T-helper 1 cell (primary cell): ENCODE results near the gene LGMN.

Source experiments
- DNase-seq, 5 donors: peaks; one replicate each; pipeline ENCODE4 v3.0.0-alpha.2; 2012 to 2020

The LGMN gene

DNA sequence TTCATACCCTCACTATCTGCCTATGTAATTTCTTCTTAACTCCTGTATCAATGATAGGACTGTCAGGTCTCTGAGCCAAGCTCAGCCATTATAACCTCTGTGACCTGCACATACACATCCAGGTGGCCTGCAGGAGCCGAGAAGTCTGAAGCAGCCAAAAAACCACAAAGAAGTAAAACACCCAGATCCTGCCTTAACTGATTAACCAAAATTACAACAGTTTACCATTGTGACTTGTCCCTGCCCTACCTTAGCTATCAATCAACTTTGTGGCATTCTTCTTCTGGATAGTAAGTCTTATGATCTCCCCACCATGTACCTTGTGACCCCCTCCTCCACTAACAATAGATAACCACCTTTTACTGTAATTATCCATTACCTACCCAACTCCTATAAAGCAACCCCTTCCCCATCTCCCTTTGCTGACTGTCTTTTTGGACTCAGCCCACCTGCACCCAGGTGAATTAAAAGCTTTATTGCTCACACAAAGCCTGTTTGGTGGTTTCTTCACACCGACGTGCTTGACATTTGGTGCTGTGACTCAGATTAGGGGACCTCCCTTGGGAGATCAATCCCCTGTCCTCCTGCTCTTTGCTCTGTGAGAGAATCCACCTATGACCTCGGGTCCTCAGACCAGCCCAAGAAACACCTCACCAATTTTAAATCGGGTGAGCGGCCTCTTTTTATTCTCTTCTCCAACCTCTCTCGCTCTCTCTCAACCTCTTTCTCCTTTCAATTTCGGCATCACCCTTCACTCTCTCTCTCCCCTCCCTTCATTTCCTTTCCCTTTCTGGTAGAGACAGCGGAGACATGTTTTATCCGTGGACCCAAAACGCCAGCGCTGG, 11.5 kb upstream of the LGMN start:
- DNase-seq = no peak

GRCh38 chr14:92759300-92759678, 10.9 kb upstream of the LGMN start:
- no peak for DNase-seq

GRCh38 chr14:92756446-92756845, 8.0 kb upstream of the LGMN start:
- no peak for DNase-seq

GRCh38 chr14:92755495-92755894, 7.1 kb upstream of the LGMN start:
- DNase-seq = no peak

DNA sequence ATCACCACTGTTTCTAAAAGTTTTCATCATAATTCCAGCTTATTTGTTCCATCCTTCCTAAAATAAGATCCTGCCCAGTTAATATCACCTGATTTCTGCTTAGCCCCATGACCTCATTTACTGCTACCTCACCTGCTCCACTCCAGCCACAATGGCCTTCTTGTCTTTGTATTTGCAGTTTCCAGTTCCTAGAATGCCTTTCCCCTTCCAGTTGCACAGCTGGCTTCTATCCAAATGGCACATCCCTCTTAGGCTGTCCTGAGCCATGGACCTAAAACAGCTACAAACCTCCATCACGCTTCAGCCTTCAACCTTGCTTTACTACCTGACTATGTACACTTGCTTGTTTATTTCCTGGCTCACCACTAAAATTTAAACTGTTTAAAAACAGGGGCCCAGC, 6.5 kb upstream of the LGMN start:
- no peak for DNase-seq

- DNase-seq = no peak
These were observed 4.8 kb upstream of the LGMN start for GRCh38 chr14:92753250-92753649.

DNA sequence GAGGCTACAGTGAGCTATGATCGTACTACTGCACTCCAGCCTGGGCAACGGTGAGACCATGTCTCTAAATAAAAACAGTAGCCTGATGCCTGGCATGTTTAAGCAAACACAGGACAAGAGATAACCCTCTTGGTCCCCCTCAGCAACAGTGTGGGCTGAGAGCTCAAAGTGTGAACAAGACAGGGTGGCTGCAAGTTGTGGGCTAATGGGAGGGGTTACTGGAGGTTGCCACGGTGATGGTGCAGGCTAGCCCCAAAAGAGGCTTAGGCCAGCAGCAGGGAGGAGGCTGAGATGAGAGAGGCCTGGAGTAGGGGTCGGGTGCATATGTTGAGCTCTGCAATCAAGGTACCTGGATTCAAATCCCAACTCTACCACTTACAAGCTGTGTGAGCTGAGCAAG, 3.4 kb upstream of the LGMN start:
- DNase-seq = no peak

- DNase-seq = no peak
These were observed 2.6 kb upstream of the LGMN start for GRCh38 chr14:92750994-92751400.

DNA sequence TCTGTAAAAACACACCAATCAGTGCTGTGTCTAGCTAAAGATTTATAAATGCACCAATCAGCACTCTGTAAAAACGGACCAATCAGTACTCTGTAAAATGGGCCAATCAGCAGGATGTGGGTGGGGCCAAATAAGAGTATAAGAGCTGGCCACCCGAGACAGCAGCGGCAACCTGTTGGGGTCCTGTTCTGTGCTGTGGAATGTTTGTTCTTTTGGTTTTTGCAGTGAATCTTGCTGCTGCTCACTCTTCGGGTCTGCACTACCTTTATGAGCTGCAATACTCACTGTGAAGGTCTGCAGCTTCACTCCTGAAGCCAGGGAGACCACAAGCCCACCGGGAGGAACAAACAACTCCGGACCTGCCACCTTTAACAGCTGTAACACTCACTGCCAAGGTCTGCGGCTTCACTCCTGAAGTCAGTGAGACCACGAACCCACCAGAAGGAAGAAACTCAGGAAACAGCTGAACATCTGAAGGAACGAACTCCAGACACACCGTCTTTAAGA, 1.8 kb upstream of the LGMN start:
- peak in 2 of 5 donors; percentile 20 to 43 for DNase-seq

DNA sequence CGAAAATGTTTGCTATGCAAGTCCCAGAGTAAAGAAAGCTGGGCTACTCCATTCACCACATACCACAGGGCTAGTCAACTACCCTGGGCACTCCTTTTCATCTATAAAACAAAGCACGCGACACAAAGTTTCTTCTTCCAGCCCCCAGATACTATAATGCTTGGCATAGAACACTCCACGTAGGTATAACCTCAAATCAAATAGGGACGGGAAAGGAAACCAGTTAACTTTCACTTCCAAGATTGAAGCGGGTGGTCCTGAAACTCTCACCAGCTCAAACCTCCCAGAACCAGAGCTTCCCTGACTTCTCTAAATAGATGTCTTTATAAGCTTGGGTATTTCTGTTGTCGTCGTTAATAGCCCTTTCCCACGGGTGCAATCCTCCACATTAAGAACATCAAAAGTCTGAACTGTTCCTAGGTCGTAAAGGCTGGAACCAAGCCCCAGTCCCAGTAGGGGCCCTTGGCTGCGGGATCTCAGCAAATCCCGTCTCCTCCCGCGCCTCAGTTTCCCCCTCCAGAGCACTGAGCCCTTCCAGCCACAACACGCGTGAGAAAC, 647 bp downstream of the LGMN start:
- no peak for DNase-seq

DNA sequence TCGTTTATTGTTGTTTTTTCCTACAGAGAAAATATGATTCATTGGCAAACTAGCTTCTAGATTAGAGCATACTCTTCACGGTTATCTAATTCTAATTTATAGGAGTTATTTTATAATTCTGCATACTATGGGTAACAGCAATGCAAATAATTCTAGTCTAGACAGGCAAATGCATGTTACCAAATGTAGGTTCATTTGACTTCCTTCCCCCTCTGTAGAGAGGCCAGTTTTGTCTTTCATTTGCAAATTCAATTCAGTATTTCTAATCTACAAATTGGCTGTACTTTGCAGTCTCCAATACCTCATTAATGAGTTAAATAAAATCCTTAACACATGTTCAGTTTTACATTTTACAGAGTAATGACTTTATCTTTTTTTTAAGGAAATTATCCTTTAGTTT, 4.2 kb downstream of the LGMN start:
- no peak for DNase-seq

DNA sequence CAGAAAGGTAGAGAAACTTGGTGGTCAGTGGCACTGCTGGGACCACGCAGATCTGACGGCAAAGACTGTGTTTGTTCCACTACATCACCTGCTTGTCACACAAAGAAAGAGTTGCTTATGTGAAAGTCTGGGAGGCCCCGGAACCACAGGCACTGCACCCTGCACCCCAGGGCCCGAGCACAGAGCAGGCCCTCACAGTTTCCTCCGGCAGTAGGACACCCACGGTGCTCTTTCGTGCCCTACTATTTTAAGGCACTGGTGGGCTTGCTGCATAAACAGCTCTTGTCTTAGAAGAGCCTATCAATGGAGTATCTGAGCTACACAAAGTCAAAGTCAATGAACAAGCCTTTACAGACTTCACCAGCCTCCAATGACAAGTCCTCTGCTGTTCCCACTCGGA, 8.0 kb downstream of the LGMN start:
- no peak for DNase-seq

DNA sequence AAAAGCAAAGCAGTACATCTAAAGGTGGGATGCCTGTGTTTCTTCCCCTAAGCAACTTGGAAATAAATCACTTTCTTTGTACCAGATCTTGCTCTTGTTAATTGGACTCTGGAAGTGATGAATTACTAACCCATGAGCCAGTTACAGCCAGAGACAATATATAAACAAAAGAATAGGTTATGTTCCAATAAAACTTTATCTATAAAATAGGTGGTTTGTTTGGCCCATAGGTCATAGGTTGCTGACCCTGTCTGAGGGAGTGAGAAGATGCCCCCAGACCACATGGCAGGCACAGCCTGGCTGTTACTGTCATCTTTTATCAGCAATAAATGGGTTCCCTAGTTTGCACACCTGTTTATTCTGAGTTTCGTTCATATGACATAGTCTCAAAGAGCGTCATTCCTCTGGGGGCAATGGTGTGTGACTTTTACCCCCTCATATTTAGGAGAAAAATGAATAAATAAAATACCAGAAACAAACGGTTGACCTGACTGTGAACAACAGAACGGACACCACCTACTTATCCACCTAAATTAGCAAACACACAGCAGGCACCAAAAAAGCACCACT, 10.7 kb downstream of the LGMN start:
- no peak for DNase-seq

DNA sequence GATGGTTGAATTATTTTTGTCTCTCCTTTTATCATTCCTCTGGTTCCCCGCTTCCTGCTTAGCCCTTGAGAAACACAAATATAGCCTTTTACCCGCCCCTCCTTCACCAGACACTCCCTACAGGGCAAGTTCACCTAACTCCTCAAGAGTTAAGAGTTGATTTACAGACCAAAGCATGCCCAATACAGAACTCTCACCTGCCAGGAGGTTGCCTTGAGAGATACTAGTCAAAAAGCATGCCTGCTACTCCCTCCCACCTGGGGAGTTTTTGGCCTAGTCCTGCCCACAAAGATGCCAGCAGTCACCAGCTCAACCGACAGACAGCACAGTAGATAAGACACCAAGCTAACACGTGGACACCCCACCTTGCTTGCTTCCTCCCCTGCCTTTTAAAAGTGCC, 11.2 kb downstream of the LGMN start:
- no peak for DNase-seq

DNA sequence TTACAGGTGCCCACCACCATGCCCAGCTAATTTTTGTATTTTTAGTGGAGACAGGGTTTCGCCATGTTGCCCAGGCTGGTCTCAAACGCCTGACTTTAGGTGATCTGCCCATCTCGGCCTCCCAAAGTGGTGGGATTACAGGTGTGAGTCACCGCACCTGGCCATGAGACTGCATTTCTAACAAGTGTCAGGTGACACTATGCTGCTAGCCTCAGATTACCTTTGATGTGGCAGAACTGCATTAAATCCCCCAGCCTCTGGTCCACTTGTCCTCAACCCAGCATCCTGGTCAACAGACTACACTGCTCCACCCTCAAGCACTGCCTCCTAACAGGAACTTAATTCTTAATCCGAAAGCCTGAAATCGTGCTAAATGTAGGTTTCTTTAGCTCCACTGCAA, 13.1 kb downstream of the LGMN start:
- DNase-seq = no peak

DNA sequence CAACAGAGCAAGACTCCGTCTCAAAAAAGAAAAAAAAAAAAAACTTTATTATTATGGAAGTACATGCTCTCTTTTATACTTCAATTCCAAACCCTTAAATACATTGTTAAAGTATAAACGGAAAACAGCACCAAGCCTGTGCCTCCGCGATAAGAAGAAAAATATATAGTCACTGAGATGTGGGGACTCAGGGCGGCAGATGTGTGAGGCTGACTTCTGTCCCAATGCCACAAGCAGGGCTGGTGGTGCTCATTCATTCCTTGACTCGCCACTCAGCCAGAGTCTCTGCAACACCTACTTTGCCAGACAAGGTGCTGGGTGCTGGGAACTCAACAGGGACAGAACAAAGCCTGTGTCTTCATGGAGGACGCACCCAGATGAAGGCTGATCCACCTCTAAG, 13.8 kb downstream of the LGMN start:
- DNase-seq = no peak

GRCh38 chr14:92733007-92733406, 15.4 kb downstream of the LGMN start:
- no peak for DNase-seq

- DNase-seq = no peak
These were observed 16.8 kb downstream of the LGMN start for GRCh38 chr14:92731622-92732115.

DNA sequence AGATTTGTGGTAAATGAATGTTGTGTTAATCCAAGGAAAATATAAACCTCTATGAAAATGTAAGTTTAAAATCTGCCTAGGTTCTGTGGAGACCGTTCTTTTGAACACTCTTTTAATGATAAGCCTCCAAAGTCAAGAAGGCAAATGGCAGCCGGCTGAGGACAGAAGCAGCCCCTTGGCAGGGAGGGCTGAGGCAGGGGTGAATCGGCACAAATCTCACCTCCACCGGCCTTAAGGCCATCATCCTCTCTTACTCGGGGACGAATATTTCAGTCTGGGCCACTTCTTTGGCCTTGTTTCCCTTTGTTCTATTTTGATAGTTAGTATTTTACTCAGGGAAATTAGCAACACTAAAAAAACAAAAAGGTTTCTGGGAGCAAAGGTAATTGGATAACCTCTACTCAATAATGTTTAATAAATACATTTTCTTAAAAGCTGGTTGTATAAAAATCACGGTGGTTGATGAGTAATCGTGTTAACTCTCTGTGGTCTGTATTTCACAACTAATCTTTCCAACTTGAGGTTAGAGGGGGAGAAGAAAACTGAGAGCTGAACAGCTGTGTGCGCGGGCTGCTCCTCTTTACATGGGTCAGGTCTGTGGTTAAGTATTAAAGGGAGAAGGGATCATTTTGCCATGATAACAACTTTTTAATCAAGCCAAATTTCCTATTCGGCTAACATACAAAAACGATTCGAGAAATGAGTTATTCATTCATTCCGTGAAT, 18.6 kb downstream of the LGMN start:
- peak in 1 of 5 donors; percentile 67 for DNase-seq

- peak in 1 of 5 donors; percentile 83 for DNase-seq
These were observed 19.6 kb downstream of the LGMN start for GRCh38 chr14:92728759-92729364.

- no peak for DNase-seq
These were observed 21.5 kb downstream of the LGMN start for GRCh38 chr14:92726933-92727262.

GRCh38 chr14:92726135-92726932, 22.1 kb downstream of the LGMN start:
- peak in 2 of 5 donors; percentile 14 to 73 for DNase-seq
